HCT116 (cell line): ENCODE results near the gene PCDH15. TPM values are rescaled to one million over a fixed set of nuclear protein-coding genes. Genes with fewer than 3 reads are reported as not detected.

Experiments used
- ATAC-seq: fragments of 200-7000 bp; cut with Tn5 transposase; 2 replicates; pipeline ENCODE4 v1.9.1; 2020; ENCODE audit warnings: mild to moderate bottlenecking, moderate library complexity
- BruUV-seq: library from RNA; stranded (reverse); fragments of 400-500 nt; replicated peaks from 2 replicates; lab custom pipeline; 2021; lab: Mats Ljungman, UMichigan
- CTCF ChIA-PET: fragments of 300-600 bp; sonication (Branson Sonifier 250); formaldehyde crosslinking; loops from one replicate; lab custom pipeline; 2021; ENCODE audit warnings: antibody characterized with exemption; lab: Charles Lee
- POLR2A ChIA-PET: fragments of 300-600, 350-600 bp; sonication (Branson Sonifier 250); formaldehyde crosslinking; loops from one replicate; lab custom pipeline; 2021; ENCODE audit warnings: antibody characterized with exemption; lab: Charles Lee
- RAD21 ChIA-PET, 2 experiments: fragments of 300-600 bp; sonication (Branson Sonifier 250); formaldehyde crosslinking; loops; one replicate each; lab custom pipeline; 2023; ENCODE audit warnings: low total read pairs in 2 of 2; ENCODE audit not compliant: uncharacterized antibody in 2 of 2, unreplicated experiment in 2 of 2, low non-redundant PET in 1 of 2; lab: Charles Lee
- DNase-seq: peaks from one replicate; pipeline ENCODE4 v3.0.0-alpha.2; 2010; ENCODE audit warnings: low read depth, low spot score
- H2AFZ ChIP-seq: fragments of 200-600 bp; shearing (Covaris generic), sonication (generic); 2 replicates; pipeline ENCODE4 v1.6.1; 2017; ENCODE audit warnings: low read depth, mixed run types, mixed read lengths, antibody characterized with exemption, low read length; ENCODE audit not compliant: poor library complexity, severe bottlenecking
- H3K27ac ChIP-seq: 2 replicates; pipeline ENCODE4 v1.5.1; 2012; ENCODE audit warnings: low read depth, low read length
- H3K27me3 ChIP-seq: fragments of 200-600 bp; sonication (generic); 2 replicates; pipeline ENCODE4 v1.6.1; 2016; ENCODE audit warnings: mixed run types, low read length, mixed read lengths; ENCODE audit not compliant: insufficient read depth
- H3K36me3 ChIP-seq, 2 experiments: fragments of 200-500 bp in 1 of 2; fragments of 200-600 bp in 1 of 2; sonication (Bioruptor generic) in 1 of 2; sonication (generic) in 1 of 2; 2 replicates each; pipeline versions ENCODE4 v1.5.1 to v1.6.1; 2014 to 2016; ENCODE audit warnings: low read length in 2 of 2, inconsistent platforms in 1 of 2, mixed read lengths in 1 of 2, mixed run types in 1 of 2; ENCODE audit not compliant: insufficient read depth in 2 of 2, control insufficient read depth in 1 of 2
- H3K4me1 ChIP-seq, 2 experiments: fragments of 200-600 bp in 1 of 2; sonication (generic) in 1 of 2; 2 replicates each; pipeline versions ENCODE4 v1.5.1 to v1.6.1; 2012 to 2017; ENCODE audit warnings: low read length in 2 of 2, inconsistent platforms in 1 of 2, mild to moderate bottlenecking in 1 of 2, mixed read lengths in 1 of 2, mixed run types in 1 of 2, moderate library complexity in 1 of 2; ENCODE audit not compliant: insufficient read depth in 2 of 2, control insufficient read depth in 1 of 2
- H3K4me2 ChIP-seq: fragments of 200-600 bp; sonication (generic); 2 replicates; pipeline ENCODE4 v1.6.1; 2017; ENCODE audit warnings: mixed run types, low read length, mixed read lengths
- H3K4me3 ChIP-seq, 2 experiments: fragments of 200-600 bp in 1 of 2; sonication (generic) in 1 of 2; replicated peaks in 1 of 2; 2 replicates each; pipeline ENCODE4 v1.5.1; 2011 to 2016; ENCODE audit warnings: low read length in 2 of 2, control low read depth in 1 of 2, low read depth in 1 of 2, mild to moderate bottlenecking in 1 of 2, mixed read lengths in 1 of 2, mixed run types in 1 of 2
- H3K79me2 ChIP-seq: fragments of 200-600 bp; sonication (generic); 2 replicates; pipeline ENCODE4 v1.6.1; 2017; ENCODE audit warnings: mild to moderate bottlenecking, mixed run types, low read length, moderate library complexity, mixed read lengths; ENCODE audit not compliant: insufficient read depth
- H3K9ac ChIP-seq: fragments of 200-600 bp; sonication (generic); 2 replicates; pipeline ENCODE4 v1.6.1; 2016; ENCODE audit warnings: low read length, mixed read lengths
- H3K9me2 ChIP-seq: fragments of 200-600 bp; sonication (generic), shearing (Covaris generic); 2 replicates; pipeline ENCODE4 v1.6.1; 2017; ENCODE audit warnings: mixed run types, mild to moderate bottlenecking, moderate library complexity; ENCODE audit not compliant: insufficient read depth
- H3K9me3 ChIP-seq, 2 experiments: fragments of 200-500 bp in 1 of 2; fragments of 200-600 bp in 1 of 2; sonication (Bioruptor generic) in 1 of 2; sonication (generic) in 1 of 2; 2 replicates each; pipeline ENCODE4 v1.6.1; 2014 to 2017; ENCODE audit warnings: low read length in 2 of 2, mixed read lengths in 2 of 2, inconsistent platforms in 1 of 2, low read depth in 1 of 2, mild to moderate bottlenecking in 1 of 2, mixed run types in 1 of 2, moderate library complexity in 1 of 2; ENCODE audit not compliant: control insufficient read depth in 1 of 2, insufficient read depth in 1 of 2
- H4K20me1 ChIP-seq: fragments of 200-600 bp; sonication (generic), shearing (Covaris generic); 2 replicates; pipeline ENCODE4 v1.6.1; 2017; ENCODE audit warnings: mixed run types, mild to moderate bottlenecking, moderate library complexity; ENCODE audit not compliant: insufficient read depth
- CEBPB ChIP-seq: IDR thresholded peaks from 2 replicates; pipeline ENCODE4 v1.6.1; 2012; ENCODE audit warnings: low read depth
- CTCF ChIP-seq, 3 experiments: fragments of 200-600 bp in 1 of 3; sonication (generic) in 1 of 3; IDR thresholded peaks in 2 of 3; conservative IDR thresholded peaks in 1 of 3; 2 replicates each; pipeline ENCODE4 v1.5.1; 2012 to 2017; ENCODE audit warnings: low read depth in 2 of 3, low read length in 2 of 3, antibody characterized with exemption in 1 of 3, borderline replicate concordance in 1 of 3, control low read depth in 1 of 3, mild to moderate bottlenecking in 1 of 3, mixed read lengths in 1 of 3, mixed run types in 1 of 3, moderate library complexity in 1 of 3; ENCODE audit not compliant: insufficient read depth in 1 of 3
- EGR1 ChIP-seq: IDR thresholded peaks from 2 replicates; pipeline ENCODE4 v1.6.1; 2012; ENCODE audit warnings: low read depth
- EZH2phosphoT487 ChIP-seq: fragments of 200-600 bp; IDR thresholded peaks from 2 replicates; pipeline ENCODE4 v1.6.1; 2018; ENCODE audit warnings: antibody characterized with exemption, borderline replicate concordance
- FOSL1 ChIP-seq: IDR thresholded peaks from 2 replicates; pipeline ENCODE4 v1.6.1; 2012; ENCODE audit warnings: low read depth
- JUND ChIP-seq: IDR thresholded peaks from 2 replicates; pipeline ENCODE4 v1.6.1; 2012
- POLR2A ChIP-seq: IDR thresholded peaks from 2 replicates; pipeline ENCODE4 v1.7.0; 2011; ENCODE audit warnings: borderline replicate concordance; ENCODE audit not compliant: insufficient read depth, insufficient read length; ENCODE audit errors: extremely low read depth
- RAD21 ChIP-seq: IDR thresholded peaks from 2 replicates; pipeline ENCODE4 v1.6.1; 2012; ENCODE audit warnings: low read depth, mild to moderate bottlenecking
- REST ChIP-seq: IDR thresholded peaks from 2 replicates; pipeline ENCODE4 v1.6.1; 2012; ENCODE audit warnings: low read depth
- SIN3A ChIP-seq: IDR thresholded peaks from 2 replicates; pipeline ENCODE4 v1.6.1; 2012; ENCODE audit warnings: low read depth
- SP1 ChIP-seq: IDR thresholded peaks from 2 replicates; pipeline ENCODE4 v1.6.1; 2012; ENCODE audit warnings: low read depth
- TCF7L2 ChIP-seq: IDR thresholded peaks from 2 replicates; pipeline ENCODE4 v1.7.0; 2011; ENCODE audit warnings: borderline replicate concordance, inconsistent platforms; ENCODE audit not compliant: insufficient read depth, insufficient read length; ENCODE audit errors: extremely low read depth
- YY1 ChIP-seq: IDR thresholded peaks from 2 replicates; pipeline ENCODE4 v1.6.1; 2011; ENCODE audit warnings: low read length, low read depth, moderate library complexity, mild to moderate bottlenecking; ENCODE audit not compliant: insufficient replicate concordance; ENCODE audit errors: extremely low read depth
- ZBTB33 ChIP-seq: IDR thresholded peaks from 2 replicates; pipeline ENCODE4 v1.6.1; 2011; ENCODE audit warnings: mild to moderate bottlenecking, low read length, moderate library complexity; ENCODE audit not compliant: insufficient replicate concordance; ENCODE audit errors: extremely low read depth
- ZFX ChIP-seq: fragments of 450-650 bp; IDR thresholded peaks from 2 replicates; pipeline ENCODE4 v1.6.1; 2017
- intact Hi-C: fragments of 100-400 bp; cut with micrococcal nuclease; formaldehyde crosslinking; loops from 2 replicates; pipeline ENCODE4 v1.10.0; 2022
- total RNA-seq: library from RNA; stranded (reverse); gene quantifications from one replicate; pipeline ENCODE4 v1.2.1, GENCODE V29; 2021; ENCODE audit not compliant: unreplicated experiment
- TF ChIP-seq, protein P1 (sequence below): IDR thresholded peaks from 2 replicates; pipeline ENCODE4 v1.6.1; 2012
- TF ChIP-seq, protein P2 (sequence below): IDR thresholded peaks from 2 replicates; pipeline ENCODE4 v1.6.1; 2012

Gene PCDH15
- total RNA-seq, 1 experiment from 2014 or later = not detected

DNA sequence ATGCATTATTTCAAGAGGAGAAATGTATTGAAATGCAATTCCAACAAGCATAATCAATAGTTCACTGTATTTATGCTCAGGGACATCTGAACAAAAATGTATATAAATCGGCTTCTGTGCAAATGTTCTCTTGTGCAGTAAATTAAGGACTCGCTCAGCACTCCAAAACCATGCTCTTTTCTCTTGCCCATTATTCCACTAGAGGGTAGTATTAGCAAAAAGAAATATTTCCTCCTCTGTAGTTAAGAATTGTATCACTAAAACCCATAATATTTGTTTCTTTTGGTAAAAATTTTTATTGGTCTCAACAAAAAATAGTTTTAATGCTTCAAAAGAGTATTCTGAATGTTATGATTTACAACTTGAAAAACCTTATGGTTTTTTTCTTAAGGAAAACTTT, 803.1 kb downstream of the PCDH15 start:
- Histone ChIP-seq H3K27me3 (no peaks in the 10 kb centered on the region), H3K4me2 (no peak overlapping the region), H3K4me3 (no peak overlapping the region), H2AFZ (no peak overlapping the region), H3K79me2 (no peaks in the 10 kb centered on the region), H3K36me3 (no peaks in the 10 kb centered on the region), H3K27ac (no peak overlapping the region), H4K20me1 (no peaks in the 10 kb centered on the region), H3K9me2 (no peaks in the 10 kb centered on the region), H3K9ac (no peak overlapping the region), H3K9me3 (peaks cover 7 to 14% of the 10 kb centered on the region in 2 experiments; a peak in 3 of 4 replicates), H3K4me1 (no peaks in the 10 kb centered on the region)
- RAD21 ChIA-PET = no interaction called here
- no peak for ATAC-seq
- CTCF ChIA-PET = no interaction called here
- DNase-seq = no peak
- TF ChIP-seq, protein P1, sequence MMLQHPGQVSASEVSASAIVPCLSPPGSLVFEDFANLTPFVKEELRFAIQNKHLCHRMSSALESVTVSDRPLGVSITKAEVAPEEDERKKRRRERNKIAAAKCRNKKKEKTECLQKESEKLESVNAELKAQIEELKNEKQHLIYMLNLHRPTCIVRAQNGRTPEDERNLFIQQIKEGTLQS = no peak
- TF ChIP-seq EGR1 (no peak), ZFX (no peak), REST (no peak), TCF7L2 (no peak), CTCF (IDR thresholded peaks at IDR 0.05 in 2 of 3, conservative IDR thresholded peaks at IDR 0.05 in 1 of 3; ENCODE audit: borderline replicate concordance in 1 of 3, insufficient read depth in 1 of 3, low read depth in 2 of 3, low read length in 2 of 3) (no peak), YY1 (no peak), EZH2phosphoT487 (no peak), RAD21 (no peak), JUND (no peak), SIN3A (no peak), ZBTB33 (no peak), FOSL1 (no peak), SP1 (no peak), CEBPB (no peak), POLR2A (no peak)
- TF ChIP-seq, protein P2, sequence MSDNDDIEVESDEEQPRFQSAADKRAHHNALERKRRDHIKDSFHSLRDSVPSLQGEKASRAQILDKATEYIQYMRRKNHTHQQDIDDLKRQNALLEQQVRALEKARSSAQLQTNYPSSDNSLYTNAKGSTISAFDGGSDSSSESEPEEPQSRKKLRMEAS = no peak
- no TSS peak for BruUV-seq
- POLR2A ChIA-PET = no interaction called here
- intact Hi-C loops = no loop called here
